HCT116 (cell line): ENCODE measurements around the gene TGFBR3.

Source experiments
- ATF3 ChIP-seq: IDR thresholded peaks from 2 replicates; pipeline ENCODE4 v1.6.1; 2012
- CBX3 ChIP-seq: IDR thresholded peaks from 2 replicates; pipeline ENCODE4 v1.6.1; 2012; ENCODE audit warnings: low read depth
- CTCF ChIP-seq, 3 experiments: fragments of 200-600 bp in 1 of 3; sonication (generic) in 1 of 3; IDR thresholded peaks in 2 of 3; conservative IDR thresholded peaks in 1 of 3; 2 replicates each; pipeline ENCODE4 v1.5.1; 2012 to 2017; ENCODE audit warnings: low read depth in 2 of 3, low read length in 2 of 3, antibody characterized with exemption in 1 of 3, borderline replicate concordance in 1 of 3, control low read depth in 1 of 3, mild to moderate bottlenecking in 1 of 3, mixed read lengths in 1 of 3, mixed run types in 1 of 3, moderate library complexity in 1 of 3; ENCODE audit not compliant: insufficient read depth in 1 of 3
- ELF1 ChIP-seq: IDR thresholded peaks from 2 replicates; pipeline ENCODE4 v1.6.1; 2012; ENCODE audit warnings: low read depth, borderline replicate concordance
- EZH2 ChIP-seq: fragments of 200-600 bp; sonication (generic); IDR thresholded peaks from 2 replicates; pipeline ENCODE4 v1.6.1; 2017; ENCODE audit warnings: antibody characterized with exemption, mixed run types
- EZH2phosphoT487 ChIP-seq: fragments of 200-600 bp; IDR thresholded peaks from 2 replicates; pipeline ENCODE4 v1.6.1; 2018; ENCODE audit warnings: antibody characterized with exemption, borderline replicate concordance
- MAX ChIP-seq: IDR thresholded peaks from 2 replicates; pipeline ENCODE4 v1.6.1; 2012
- POLR2A ChIP-seq: IDR thresholded peaks from 2 replicates; pipeline ENCODE4 v1.7.0; 2011; ENCODE audit warnings: borderline replicate concordance; ENCODE audit not compliant: insufficient read depth, insufficient read length; ENCODE audit errors: extremely low read depth
- POLR2AphosphoS5 ChIP-seq: IDR thresholded peaks from 2 replicates; pipeline ENCODE4 v1.6.1; 2011; ENCODE audit warnings: mild to moderate bottlenecking, low read depth, low read length, moderate library complexity
- RAD21 ChIP-seq: IDR thresholded peaks from 2 replicates; pipeline ENCODE4 v1.6.1; 2012; ENCODE audit warnings: low read depth, mild to moderate bottlenecking
- REST ChIP-seq: IDR thresholded peaks from 2 replicates; pipeline ENCODE4 v1.6.1; 2012; ENCODE audit warnings: low read depth
- SP1 ChIP-seq: IDR thresholded peaks from 2 replicates; pipeline ENCODE4 v1.6.1; 2012; ENCODE audit warnings: low read depth
- TCF7L2 ChIP-seq: IDR thresholded peaks from 2 replicates; pipeline ENCODE4 v1.7.0; 2011; ENCODE audit warnings: borderline replicate concordance, inconsistent platforms; ENCODE audit not compliant: insufficient read depth, insufficient read length; ENCODE audit errors: extremely low read depth
- ZFX ChIP-seq: fragments of 450-650 bp; IDR thresholded peaks from 2 replicates; pipeline ENCODE4 v1.6.1; 2017

- TF ChIP-seq ELF1 (no peak), CTCF (IDR thresholded peaks at IDR 0.05 in 2 of 3, conservative IDR thresholded peaks at IDR 0.05 in 1 of 3; ENCODE audit: borderline replicate concordance in 1 of 3, insufficient read depth in 1 of 3, low read depth in 2 of 3, low read length in 2 of 3) (no peak), POLR2A (no peak), EZH2 (no peak), RAD21 (no peak), CBX3 (no peak), SP1 (no peak), EZH2phosphoT487 (no peak), ZFX (no peak), REST (no peak), POLR2AphosphoS5 (no peak), ATF3 (no peak), TCF7L2 (no peak), MAX (no peak)
These were observed 10.0 kb upstream of the TGFBR3 start for GRCh38 chr1:91895832-91896556.
